Measurements from ENCODE around the gene RBM22.

DNA sequence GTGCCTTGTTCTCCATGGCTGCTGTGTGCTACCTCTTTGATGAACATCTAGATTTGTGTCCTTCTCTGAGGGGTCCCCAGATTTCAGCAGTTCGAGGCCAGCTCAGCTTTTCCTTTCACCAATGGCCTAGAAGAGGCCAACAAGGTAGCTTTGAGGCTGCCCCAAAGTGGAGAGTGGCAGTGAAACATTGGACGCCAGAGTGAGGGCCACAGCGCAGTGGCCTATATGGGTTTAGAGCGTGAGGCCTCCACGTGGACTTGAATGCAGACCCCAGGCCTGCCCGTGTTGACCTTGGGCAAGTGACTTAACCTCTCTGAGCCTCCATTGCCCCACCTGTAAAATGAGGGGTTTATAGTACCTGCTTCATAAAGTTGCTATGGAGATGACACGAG is 28.0 kb downstream of the RBM22 start:
- TF ChIP-seq CTCF (IDR thresholded peaks at IDR 0.05 in 2 of 3, conservative IDR thresholded peaks at IDR 0.05 in 1 of 3; ENCODE audit: control insufficient read depth in 2 of 3, extremely low read depth in 1 of 3, insufficient read depth in 1 of 3, low read depth in 3 of 3, low read length in 3 of 3) (no peak), SIN3A (IDR thresholded peaks at IDR 0.05; ENCODE audit: low read depth, low read length) (no peak), NFIC (IDR thresholded peaks at IDR 0.05; ENCODE audit: low read depth, low read length) (no peak), HDGF (IDR thresholded peaks at IDR 0.05) (no peak), ATF2 (IDR thresholded peaks at IDR 0.05; ENCODE audit: low read length) (no peak), IRF4 (IDR thresholded peaks at IDR 0.05; ENCODE audit: low read depth, low read length) (no peak), MTA3 (IDR thresholded peaks at IDR 0.05; ENCODE audit: borderline replicate concordance, low read length) (no peak), CHD2 (IDR thresholded peaks at IDR 0.05; ENCODE audit: borderline replicate concordance, low read depth, low read length) (no peak), PBX3 (IDR thresholded peaks at IDR 0.05; ENCODE audit: insufficient replicate concordance, low read depth, low read length) (no peak), RAD21 (IDR thresholded peaks at IDR 0.05; ENCODE audit: insufficient read depth, low read depth, low read length) (no peak), CEBPB (IDR thresholded peaks at IDR 0.05; ENCODE audit: borderline replicate concordance in 1 of 2, low read depth in 2 of 2, low read length in 2 of 2) (no peak)
